NCI-H510A treated with DMSO at 0.1 percent for 48 hours (cell line): Measurements from ENCODE around the gene KAT2B.

Source experiments
- DNase-seq: peaks from one replicate; lab custom pipeline; 2025; lab: John Stamatoyannopoulos, UW

KAT2B gene

DNA sequence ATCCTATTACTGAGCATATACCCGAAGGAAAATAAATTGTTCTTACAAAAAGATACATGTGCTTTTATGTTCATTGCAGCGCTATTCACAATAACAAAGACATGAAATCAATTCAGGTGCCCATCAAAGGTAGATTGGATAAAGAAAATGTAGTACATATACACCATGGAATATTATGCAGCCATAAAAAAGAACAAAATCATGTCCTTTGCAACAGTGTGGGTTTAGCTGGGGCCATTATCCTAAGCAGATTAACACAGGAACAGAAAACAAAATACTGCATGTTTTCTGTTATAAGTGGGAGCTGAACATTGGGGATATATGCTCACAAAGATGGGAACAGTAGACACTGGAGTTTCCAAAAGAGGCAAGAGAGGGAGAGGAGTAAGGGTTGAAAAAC, 103.3 kb downstream of the KAT2B start:
- no peak for DNase-seq

DNA sequence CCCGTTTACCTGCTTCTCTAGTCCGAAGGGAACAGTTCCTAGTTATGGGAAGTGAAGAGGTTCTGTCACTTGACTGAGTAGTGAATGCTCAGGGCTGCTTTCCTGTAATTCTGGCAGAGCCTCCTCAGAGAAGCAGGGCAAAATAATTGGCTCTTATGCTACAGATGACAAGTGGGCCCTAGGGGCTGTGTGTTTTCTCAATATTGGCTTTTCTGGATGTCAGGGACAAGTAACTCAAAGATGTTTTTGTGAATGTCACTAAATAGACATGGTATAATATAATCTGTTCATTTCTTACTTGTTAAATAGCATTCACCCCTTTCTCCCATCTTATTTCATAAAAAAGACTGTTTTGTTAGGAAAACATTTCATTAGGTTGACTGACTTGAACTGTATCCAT, 105.6 kb downstream of the KAT2B start:
- DNase-seq: no peak

DNA sequence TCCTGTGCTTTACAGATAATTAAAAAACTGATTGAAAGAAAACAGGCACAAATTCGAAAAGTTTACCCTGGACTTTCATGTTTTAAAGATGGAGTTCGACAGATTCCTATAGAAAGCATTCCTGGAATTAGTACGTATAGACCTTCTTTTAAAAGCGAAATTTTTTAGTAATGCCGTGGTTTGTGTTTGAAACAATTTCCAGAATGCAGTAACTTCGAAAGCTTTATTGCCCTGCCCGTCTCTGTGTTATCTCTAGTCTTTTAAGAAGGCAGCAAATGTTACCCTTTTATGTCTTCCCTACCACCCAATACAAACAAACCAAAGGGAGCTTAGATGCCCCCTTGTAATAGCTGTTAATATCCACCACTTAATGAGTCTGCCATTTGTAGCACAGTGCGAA, 106.1 kb downstream of the KAT2B start:
- no peak for DNase-seq

DNA sequence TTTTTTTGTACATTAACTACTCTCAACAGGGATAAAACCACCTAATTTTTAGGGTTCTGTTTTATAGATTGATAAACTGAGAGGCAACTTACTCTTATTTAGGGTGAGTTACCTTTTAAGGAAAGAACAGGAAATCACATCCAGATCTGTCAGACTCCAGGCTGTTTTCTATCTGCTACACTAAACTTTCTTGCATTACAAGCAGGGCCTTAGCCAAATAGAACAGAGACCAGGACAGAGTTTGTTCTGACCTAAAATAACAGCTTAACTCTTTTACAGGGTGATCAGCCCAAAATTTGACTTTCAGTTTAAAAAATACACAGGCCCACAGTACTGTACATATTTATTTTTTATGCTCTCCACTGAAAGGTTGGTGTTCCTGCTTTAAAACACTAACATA, 107.1 kb downstream of the KAT2B start:
- DNase-seq: no peak

DNA sequence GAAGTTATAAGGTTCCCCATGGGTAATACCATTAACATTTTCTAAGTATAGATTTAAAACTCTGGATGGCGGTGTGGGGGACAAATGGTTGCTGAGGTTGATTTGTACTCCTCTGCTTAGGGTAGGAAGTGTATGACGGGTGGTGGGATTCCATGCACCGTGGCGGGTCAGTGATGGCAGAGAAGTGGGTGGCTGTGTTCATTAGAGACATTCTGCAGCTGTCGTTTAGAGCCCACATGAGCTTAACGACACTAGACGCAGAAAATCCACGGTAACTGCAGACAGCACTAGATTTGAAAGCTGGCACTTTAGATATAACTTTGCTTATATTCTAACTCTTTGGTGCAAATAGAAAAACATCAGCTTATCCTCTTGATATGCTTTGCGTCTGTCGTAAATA, 108.2 kb downstream of the KAT2B start:
- DNase-seq: no peak

DNA sequence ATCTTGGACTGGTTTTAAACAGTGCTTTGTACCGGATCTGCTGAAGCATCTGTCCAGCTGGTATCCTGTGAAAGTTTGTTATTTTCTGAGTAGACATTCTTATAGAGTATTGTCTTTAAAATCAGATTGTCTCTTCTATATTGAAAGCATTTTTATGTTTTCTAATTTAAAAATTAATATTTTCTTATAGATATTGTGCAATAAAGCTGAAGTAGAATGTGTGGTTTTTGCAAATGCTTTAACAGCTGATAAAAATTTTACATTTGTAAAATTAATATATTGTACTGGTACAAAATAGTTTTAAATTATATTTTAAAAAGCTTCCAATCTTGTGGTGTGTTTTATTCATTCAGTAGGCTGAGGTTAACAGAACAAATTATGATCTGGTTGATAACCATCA, 113.8 kb downstream of the KAT2B start:
- DNase-seq: no peak

DNA sequence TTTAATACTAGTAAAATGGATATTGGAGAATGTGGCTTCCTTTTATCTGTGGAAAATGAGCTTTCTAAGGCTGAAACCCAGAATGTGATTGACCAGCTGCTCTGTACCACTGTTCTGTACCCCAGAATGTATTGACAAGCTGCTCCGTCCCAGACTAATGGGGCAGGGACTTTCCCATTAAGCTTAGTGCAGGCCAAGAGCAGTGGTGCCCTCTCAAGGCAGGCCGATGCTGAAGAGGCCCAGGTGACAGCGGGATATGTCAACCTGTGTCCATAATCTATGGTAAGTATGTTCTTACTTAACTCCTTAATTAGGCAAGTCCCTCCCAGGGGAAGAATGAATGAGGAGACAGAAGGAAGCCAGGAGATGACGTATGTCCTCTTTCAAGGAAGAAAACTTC, 114.7 kb downstream of the KAT2B start:
- no peak for DNase-seq

DNA sequence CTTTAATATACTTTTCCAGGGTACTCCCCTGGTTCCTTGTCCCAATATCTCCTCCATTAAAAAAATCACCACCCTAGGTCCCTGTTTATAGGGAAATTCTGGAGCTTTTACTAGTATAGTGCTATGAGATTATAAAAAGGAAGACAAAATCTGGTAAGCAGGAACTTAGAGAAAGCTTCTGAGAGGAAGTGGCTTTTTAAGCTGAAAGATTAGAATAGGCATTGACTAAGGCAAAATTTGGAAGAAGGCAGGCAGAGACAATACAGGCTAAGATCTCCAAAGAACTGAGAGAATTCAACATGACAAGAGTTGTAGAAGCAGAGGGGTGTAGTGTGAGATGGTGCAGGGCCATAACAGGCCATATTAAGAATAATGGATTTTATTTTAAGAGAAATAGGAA, 120.0 kb downstream of the KAT2B start:
- no peak for DNase-seq

DNA sequence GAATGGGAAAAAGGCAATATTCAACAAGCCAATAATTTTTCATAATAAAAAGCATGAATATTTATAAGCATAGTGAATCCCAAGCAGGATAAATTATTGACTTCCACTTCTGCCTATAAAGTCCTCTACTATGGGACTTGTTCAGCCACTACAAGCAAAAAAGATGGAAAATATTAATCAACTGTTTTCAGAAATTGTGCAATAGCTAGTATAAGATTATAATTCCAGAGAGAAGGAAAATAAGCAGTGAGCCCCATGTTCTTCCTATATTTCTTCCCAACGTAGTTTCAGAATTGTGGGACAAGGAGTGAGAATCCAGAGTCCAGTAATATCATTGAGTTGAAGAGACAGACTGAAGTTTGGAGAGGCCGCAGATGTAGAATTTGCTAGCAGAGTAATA, 121.5 kb downstream of the KAT2B start:
- DNase-seq: no peak

DNA sequence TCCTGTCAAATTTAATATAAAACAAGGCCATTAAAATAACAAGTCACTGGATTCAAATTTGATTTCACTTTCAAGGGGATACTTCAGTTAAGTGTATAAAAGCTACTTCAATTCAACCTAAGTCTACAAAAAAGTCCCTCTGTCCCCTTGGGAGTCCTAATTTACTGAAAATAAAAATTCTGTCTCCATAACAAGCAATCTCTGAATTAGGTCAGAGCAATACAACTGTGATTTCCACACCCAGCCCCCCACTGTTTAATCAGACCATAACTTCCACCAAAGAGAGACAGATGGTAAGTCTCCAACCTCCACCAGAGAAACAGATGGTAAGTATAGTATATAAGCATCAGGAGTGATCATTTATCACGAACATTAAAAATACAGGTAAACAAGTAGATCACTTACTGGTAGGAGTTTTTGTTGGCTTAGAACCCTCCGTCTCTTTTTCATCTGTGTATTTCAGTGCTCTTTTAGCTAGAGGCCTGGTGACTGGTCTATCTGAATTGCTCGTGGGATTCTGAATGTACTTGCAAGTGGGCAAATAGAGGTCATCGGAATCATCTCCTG, 133.7 kb downstream of the KAT2B start:
- DNase-seq: no peak

DNA sequence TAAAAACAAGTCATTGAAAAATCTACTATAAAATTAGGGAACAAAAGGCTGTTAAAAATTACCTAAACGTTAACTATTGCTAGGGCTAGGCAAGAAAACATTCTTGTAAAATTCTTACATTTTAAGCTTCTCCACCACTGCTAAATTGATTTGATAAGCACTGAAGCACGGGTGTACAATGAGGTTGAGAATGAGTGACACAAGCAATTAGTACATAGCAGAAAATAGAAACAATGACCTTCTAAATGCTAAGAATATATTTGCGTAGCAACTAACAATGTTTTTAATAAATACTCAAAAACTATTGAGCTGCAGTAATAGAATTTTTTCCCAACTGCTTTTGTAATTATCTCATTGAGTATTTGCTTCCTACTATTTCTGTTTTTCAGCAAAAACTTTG, 141.0 kb downstream of the KAT2B start:
- no peak for DNase-seq

DNA sequence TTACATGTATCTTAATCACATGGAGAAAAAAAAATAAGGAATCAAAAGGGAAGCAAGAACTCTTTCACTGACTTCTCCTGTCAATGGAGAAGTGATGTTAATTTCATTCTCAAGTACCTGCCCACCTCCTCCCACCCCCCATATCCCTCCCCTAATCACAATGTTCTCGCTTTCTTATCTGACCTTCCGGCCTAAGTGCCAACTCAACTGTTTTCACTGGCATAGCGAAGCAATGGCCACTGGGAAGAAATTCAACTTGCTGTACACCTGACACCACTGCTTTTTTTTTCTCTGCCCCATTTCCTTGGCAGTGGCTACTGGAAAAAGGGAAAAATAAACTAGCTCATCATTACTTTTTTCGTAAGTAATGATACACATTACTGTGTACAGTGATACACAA, 142.0 kb downstream of the KAT2B start:
- no peak for DNase-seq

DNA sequence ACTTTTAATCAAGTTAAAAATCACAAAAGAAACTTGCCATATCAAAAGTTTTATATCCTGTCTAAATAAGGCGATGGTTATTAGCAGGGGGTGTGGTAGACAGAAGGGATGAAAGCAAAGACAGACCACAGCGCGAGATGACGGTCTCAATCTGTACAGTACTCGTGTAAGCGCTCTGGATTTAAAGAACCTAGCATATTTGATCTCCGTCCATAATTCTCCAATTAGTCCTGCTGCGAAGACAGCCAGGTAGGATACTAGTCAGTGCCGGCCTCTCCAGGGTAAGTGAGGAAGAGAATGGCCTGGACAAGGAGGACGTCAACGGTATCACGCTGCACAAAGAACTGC, 145.1 kb downstream of the KAT2B start:
- DNase-seq: peak; percentile 31

DNA sequence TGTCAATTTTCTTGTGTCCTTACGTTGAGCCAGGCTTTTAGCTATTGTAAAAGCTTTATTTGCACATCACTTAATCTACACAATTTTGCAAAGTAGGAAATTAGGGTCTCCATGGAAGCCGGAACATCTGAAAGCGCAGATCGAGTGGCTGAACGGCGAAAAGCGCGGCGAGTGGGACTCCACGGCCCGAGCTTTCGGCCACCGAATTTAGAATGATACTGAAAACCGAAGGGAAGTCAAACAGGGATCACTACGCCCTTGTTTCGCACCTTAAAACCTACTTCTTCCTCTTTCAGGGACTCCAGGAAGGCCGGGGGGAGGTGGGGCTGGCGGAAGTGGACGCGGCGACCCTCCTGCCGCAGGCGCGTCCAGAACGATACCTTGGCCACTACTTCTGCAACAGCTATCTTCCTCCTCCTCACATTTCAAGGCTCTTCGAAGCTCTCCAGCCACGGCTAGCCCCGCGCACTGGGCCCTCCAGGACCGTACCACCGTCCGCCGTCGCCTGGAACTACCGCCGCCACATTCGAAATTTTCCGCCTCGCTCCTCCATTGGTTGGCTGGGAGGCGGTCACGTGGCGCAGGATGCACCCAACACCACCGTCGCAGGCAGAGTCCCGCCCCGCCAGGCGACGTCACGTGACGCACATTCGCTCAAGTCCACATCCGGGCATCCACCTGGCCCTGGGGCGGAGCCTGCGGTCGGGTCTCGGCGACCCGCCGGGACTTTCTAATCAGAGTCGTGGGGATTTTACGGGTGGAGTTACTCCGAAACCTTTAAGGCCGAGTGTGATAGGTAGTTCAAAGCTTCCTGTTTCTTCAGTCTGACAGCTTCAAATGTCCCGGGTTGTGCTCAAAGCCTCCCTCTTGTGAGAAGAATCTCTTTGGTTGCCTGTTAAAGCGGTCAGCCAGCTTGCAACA, 145.7 kb downstream of the KAT2B start, which contains the start of gene SGO1:
TSS of gene SGO1 (minus strand) at position 528 of the 921 bp plus-strand sequence. CDS start 2,179 bp downstream, outside the sequence.
- DNase-seq: peak; percentile 86

DNA sequence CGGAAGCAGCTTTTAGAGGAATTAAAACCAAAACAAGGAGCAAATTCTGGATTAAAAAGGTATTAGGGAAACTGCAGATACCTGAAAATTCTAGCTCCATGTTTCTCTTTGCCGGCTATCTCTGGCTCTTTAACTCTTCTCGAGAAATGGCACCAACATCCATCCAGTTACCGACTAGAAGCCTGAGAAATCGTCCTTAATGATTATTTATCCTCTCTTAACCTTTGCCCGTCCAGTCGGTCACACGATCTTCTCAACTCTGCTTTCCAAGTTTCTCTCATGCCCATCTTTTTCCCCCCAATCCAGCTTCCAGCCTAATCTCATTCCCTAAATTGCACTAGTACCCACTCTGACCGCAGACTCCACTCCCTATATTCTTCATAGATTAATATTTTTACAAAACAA, 146.4 kb downstream of the KAT2B start:
- peak; percentile 19 for DNase-seq

DNA sequence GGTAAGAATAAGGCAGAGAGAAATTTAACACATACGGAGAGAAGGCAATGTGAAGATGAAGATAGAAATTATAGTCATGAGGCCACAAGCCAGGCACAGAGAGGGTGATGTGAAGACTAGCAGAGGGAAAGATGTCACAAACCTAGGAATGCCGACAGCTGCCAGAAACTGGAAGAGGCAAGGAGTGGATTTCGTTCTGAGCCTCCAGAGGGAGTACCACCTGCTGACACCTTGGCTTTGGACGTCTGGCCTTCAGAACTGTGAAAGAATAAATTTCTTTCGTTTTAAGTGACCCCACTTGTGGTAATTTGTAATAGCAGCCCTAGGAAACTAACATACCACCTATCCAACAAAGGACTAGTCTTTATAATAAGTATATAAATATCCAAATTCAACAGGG, 150.7 kb downstream of the KAT2B start:
- no peak for DNase-seq

DNA sequence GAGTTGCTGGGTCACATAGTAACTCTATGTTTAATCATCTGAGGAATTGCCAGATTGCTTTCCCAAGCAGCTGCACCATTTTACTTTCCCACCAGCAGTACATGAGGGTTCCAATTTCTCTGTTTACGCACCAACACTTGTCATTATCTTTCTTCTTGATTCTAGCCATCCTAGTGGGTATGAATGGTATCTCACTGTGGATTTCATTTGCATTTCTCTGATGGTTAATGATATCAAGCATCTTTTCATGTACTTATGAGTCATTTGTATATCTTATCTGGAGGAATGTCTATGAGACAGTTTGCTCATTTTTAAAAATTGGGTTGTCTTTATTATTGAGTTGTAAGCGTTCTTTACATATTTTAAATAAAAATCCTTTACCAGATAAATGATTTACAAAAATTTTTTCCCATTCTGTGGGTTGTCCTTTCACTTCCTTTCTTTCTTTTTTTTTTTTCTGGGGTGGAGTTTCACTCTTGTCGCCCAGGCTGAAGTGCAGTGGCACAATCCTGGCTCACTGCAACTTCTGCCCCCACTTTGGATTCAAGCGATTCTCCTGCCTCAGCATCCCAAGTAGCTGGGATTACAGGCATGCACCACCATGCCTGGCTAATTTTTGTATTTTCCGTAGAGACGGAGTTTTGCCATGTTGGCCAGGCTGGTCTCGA, 154.7 kb downstream of the KAT2B start:
- no peak for DNase-seq

DNA sequence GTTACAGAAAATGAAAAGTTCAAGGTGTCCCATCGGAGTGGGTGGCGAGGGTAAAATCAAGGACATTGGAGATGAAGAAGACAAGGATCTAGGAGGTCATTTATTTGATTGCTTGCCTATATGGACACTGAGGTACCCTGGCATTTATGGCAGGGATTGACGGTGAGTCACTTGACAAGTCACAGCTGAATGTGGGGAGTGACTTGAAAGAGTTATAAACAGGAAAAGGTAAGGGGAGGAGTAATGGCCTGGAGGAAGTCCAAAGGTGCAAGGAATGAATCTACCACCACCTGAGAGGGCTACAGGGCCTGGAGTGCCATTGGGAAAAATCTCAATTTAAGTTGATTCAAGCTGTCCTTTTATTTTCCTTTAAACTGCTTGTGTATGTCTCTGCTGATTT, 157.5 kb downstream of the KAT2B start:
- DNase-seq: no peak

DNA sequence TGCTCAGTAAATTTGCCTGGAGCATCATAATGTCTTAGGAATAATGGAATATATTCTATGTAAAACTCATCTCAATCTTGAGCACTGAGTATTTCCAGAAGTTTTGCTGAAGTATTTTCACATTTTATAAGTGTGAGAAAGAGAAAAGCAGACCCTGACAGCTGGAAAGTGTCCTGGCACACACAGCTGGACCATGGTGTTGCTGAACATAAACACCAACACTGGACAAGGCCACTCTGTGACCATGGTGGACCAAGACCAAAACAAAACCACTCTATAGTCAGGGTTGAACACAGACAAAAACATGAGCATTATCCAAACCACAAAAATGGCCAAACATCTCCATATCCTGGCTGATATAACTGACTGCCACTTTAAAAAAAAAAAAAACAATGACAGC, 160.9 kb downstream of the KAT2B start:
- DNase-seq: no peak
